ENCODE data around the gene SDS. TPM values are rescaled to one million over a fixed set of nuclear protein-coding genes. Genes with fewer than 3 reads are reported as not detected.

The SDS gene
- total RNA-seq, 1 donor from 2014 or later = not detected

DNA sequence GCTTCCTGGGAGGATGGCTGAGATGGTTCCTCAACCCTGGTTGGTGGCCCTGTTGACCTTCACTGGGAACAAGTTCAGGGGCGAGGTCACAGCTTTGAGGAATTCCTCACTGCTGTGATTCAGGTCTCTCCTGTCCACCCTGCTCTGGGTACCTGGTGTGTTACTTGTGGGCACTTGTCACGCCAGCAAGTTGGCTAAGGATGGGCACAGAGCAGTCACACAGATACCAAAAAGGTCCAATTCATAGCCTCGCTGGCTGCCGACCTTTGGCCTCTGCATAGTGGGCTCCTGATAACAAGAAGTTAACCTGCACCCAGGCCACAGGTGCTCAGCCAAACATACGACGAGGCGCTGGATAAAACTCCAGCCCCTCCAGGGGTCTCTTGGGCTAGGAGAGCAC, 11.2 kb downstream of the SDS start:
- TF ChIP-seq, protein P1, sequence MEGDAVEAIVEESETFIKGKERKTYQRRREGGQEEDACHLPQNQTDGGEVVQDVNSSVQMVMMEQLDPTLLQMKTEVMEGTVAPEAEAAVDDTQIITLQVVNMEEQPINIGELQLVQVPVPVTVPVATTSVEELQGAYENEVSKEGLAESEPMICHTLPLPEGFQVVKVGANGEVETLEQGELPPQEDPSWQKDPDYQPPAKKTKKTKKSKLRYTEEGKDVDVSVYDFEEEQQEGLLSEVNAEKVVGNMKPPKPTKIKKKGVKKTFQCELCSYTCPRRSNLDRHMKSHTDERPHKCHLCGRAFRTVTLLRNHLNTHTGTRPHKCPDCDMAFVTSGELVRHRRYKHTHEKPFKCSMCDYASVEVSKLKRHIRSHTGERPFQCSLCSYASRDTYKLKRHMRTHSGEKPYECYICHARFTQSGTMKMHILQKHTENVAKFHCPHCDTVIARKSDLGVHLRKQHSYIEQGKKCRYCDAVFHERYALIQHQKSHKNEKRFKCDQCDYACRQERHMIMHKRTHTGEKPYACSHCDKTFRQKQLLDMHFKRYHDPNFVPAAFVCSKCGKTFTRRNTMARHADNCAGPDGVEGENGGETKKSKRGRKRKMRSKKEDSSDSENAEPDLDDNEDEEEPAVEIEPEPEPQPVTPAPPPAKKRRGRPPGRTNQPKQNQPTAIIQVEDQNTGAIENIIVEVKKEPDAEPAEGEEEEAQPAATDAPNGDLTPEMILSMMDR (conservative IDR thresholded peaks at IDR 0.05) = no peak
- Mint-ChIP-seq H3K27ac (no peak overlapping the region), H3K4me1 (ENCODE audit: unreplicated experiment) (no peaks in the 10 kb centered on the region), H3K36me3 (no peaks in the 10 kb centered on the region), H3K9me3 (no peaks in the 10 kb centered on the region), H3K27me3 (peaks cover 1% of the 10 kb centered on the region), H3K4me3 (no peak overlapping the region)
- DNase-seq (ENCODE audit: extremely low spot score, unreplicated experiment) = no peak

GRCh38 chr12:113391650-113392337, 11.9 kb downstream of the SDS start:
- no peak overlapping the region for H3K27ac Mint-ChIP-seq
- H3K4me1 Mint-ChIP-seq (ENCODE audit: unreplicated experiment) = no peaks in the 10 kb centered on the region
- H3K9me3 Mint-ChIP-seq = no peaks in the 10 kb centered on the region
- no peaks in the 10 kb centered on the region for H3K36me3 Mint-ChIP-seq
- TF ChIP-seq, protein P1 (conservative IDR thresholded peaks at IDR 0.05) = no peak
- H3K4me3 Mint-ChIP-seq = no peak overlapping the region
- no peak for DNase-seq (ENCODE audit: extremely low spot score, unreplicated experiment)
- H3K27me3 Mint-ChIP-seq = no peaks in the 10 kb centered on the region

- no peak overlapping the region for H3K27ac Mint-ChIP-seq
- no peak for DNase-seq (ENCODE audit: extremely low spot score, unreplicated experiment)
- no peaks in the 10 kb centered on the region for H3K36me3 Mint-ChIP-seq
- no peak overlapping the region for H3K4me3 Mint-ChIP-seq
- no peaks in the 10 kb centered on the region for H3K27me3 Mint-ChIP-seq
- H3K4me1 Mint-ChIP-seq (ENCODE audit: unreplicated experiment) = no peaks in the 10 kb centered on the region
- H3K9me3 Mint-ChIP-seq = no peaks in the 10 kb centered on the region
- TF ChIP-seq, protein P1 (conservative IDR thresholded peaks at IDR 0.05) = no peak
Measured at GRCh38 chr12:113391145-113391544, 12.5 kb downstream of the SDS start.

DNA sequence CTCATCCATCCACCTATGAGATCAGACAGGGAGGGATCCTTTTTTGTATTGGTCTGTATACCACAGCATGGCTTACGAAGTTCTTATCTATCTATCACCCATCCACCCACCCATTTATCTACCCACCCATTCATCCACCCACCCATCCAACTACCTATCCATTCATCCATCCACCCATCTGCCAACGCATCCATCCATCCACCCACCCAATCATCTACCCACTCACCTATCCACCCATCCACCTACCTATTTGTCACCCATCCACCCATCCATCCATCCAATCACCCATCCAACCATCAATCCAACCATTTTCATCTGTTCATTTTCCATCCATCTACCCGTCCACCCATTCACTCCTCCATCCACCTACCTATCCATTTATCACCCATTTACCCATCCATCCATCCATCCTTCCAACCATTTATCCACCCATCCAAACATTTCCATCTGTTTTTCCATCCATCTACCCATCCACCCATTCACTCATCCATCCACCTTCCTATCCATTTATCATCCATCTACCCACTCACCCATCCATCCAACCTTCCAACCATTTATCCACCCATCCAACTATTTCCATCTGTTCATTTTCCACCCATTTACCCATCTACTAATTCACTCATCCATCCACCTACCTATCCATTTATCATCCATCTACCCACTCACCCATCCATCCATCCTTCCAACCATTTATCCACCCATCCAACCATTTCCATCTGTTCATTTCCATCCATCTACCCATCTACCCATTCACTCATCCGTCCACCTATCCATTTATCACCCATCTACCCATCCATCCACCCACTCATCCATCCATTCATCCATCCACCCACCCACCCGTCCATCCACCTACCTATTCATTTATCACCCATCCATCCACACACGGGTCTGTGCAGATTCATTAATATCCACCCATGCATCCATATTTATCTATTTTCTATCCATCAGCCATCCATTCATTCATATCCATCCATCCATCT, 13.3 kb downstream of the SDS start:
- Mint-ChIP-seq H3K27me3 (no peaks in the 10 kb centered on the region), H3K4me1 (ENCODE audit: unreplicated experiment) (no peaks in the 10 kb centered on the region), H3K36me3 (no peaks in the 10 kb centered on the region), H3K27ac (no peak overlapping the region), H3K9me3 (no peaks in the 10 kb centered on the region), H3K4me3 (no peak overlapping the region)
- TF ChIP-seq, protein P1 (conservative IDR thresholded peaks at IDR 0.05) = no peak
- no peak for DNase-seq (ENCODE audit: extremely low spot score, unreplicated experiment)

- peaks cover 3% of the 10 kb centered on the region for H3K36me3 Mint-ChIP-seq
- H3K27me3 Mint-ChIP-seq = no peaks in the 10 kb centered on the region
- H3K9me3 Mint-ChIP-seq = no peaks in the 10 kb centered on the region
- H3K4me1 Mint-ChIP-seq (ENCODE audit: unreplicated experiment) = no peaks in the 10 kb centered on the region
- no peak overlapping the region for H3K27ac Mint-ChIP-seq
- no peak for DNase-seq (ENCODE audit: extremely low spot score, unreplicated experiment)
- H3K4me3 Mint-ChIP-seq = no peak overlapping the region
- TF ChIP-seq, protein P1 (conservative IDR thresholded peaks at IDR 0.05) = no peak
Measured at GRCh38 chr12:113388351-113388750, 15.3 kb downstream of the SDS start.
